ENCODE results near the gene GABPB1. TPM values are rescaled to one million over a fixed set of nuclear protein-coding genes. Genes with fewer than 3 reads are reported as not detected.

GABPB1 gene
- total RNA-seq, 4 donors from 2014 or later = 16.9 to 20.2 (median 17.8) TPM

DNA sequence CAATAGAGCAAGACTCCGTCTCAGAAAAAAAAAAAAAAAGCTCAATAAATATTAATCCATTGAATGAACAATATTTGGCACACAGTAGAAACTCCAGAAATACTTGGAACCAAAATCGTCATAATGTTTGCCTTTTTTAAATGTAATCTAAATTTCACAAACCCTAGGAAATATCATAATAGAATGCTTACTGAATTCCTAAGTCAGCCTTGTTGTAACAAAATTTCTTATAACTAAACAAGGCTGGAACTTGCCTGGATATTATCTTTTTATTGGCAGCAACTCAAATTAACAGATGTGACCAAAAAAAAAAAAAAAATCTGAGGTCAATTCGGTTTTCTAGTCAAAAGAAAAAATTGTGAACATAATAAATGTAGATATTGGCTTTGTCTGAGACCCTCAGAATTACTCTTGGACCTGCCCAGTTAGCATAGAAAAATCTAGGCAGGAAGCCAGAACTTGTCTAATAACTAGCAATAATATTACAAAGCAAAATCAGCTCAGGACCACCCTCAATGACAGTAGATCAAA, 33.3 kb downstream of the GABPB1 start:
- no peak overlapping the region for H3K4me3 ChIP-seq (ENCODE audit: low read depth, poor library complexity, severe bottlenecking)
- TF ChIP-seq, protein P1, sequence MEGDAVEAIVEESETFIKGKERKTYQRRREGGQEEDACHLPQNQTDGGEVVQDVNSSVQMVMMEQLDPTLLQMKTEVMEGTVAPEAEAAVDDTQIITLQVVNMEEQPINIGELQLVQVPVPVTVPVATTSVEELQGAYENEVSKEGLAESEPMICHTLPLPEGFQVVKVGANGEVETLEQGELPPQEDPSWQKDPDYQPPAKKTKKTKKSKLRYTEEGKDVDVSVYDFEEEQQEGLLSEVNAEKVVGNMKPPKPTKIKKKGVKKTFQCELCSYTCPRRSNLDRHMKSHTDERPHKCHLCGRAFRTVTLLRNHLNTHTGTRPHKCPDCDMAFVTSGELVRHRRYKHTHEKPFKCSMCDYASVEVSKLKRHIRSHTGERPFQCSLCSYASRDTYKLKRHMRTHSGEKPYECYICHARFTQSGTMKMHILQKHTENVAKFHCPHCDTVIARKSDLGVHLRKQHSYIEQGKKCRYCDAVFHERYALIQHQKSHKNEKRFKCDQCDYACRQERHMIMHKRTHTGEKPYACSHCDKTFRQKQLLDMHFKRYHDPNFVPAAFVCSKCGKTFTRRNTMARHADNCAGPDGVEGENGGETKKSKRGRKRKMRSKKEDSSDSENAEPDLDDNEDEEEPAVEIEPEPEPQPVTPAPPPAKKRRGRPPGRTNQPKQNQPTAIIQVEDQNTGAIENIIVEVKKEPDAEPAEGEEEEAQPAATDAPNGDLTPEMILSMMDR (IDR thresholded peaks at IDR 0.05) = no peak
- TF ChIP-seq POLR2A (IDR thresholded peaks at IDR 0.05) = no peak
- WGBS, 2 donors = 34 to 50% methylated on average over 3 of the region's 3 CpGs
- DNase-seq (ENCODE audit: low spot score in 2 of 2) = no peak
- intact Hi-C loops (cut with DNase I; ENCODE audit: low total_unique reads) = no loop called here

DNA sequence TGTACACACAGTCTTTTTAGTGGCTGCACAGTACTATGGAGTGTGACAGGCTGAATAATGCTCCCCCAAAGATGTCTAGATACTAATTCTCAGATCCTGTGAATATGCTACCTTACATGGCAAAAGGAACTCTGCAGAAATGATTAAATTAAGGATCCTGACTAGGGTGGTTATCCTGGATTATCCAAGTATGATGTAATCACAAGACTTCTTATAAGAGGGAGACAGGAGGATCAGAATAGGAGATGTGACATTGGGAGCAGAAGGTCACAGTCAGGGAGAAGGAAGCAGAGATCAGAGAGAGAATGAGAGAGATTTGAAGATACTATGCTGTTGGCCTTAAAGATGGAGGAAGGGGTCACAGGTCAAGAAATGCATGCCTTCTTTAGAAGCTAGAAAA, 34.5 kb downstream of the GABPB1 start:
- intact Hi-C loops (cut with DNase I; ENCODE audit: low total_unique reads) = no loop called here
- TF ChIP-seq, protein P1 (IDR thresholded peaks at IDR 0.05) = no peak
- no peak for TF ChIP-seq POLR2A (IDR thresholded peaks at IDR 0.05)
- no peak for DNase-seq (ENCODE audit: low spot score in 2 of 2)
- no peak overlapping the region for H3K4me3 ChIP-seq (ENCODE audit: low read depth, poor library complexity, severe bottlenecking)

DNA sequence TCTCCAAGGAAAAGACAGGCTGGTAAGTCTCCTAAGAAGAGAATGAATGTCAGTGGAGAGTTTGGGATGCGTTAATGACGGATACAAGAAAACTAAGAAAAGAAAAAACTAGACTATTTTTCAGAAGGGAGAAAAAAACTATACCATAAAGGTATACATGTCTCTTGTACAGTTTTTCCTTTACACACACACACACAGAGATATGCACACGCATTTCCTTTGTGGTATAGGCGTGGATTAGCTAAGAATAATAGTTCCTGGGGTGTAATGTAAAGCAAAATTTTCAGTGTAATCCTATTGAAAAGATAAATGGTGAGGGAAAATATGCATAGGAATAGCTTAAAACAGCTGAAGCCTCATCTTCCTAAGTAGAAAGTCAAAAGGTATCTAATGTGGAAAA, 36.3 kb downstream of the GABPB1 start:
- DNase-seq (ENCODE audit: low spot score in 2 of 2) = no peak
- H3K4me3 ChIP-seq (ENCODE audit: low read depth, poor library complexity, severe bottlenecking) = no peak overlapping the region
- TF ChIP-seq, protein P1 (IDR thresholded peaks at IDR 0.05) = no peak
- no peak for TF ChIP-seq POLR2A (IDR thresholded peaks at IDR 0.05)
- intact Hi-C loops (cut with DNase I; ENCODE audit: low total_unique reads) = no loop called here
- 85 to 89% methylated on average over 4 of the region's 4 CpGs for WGBS, 2 donors

DNA sequence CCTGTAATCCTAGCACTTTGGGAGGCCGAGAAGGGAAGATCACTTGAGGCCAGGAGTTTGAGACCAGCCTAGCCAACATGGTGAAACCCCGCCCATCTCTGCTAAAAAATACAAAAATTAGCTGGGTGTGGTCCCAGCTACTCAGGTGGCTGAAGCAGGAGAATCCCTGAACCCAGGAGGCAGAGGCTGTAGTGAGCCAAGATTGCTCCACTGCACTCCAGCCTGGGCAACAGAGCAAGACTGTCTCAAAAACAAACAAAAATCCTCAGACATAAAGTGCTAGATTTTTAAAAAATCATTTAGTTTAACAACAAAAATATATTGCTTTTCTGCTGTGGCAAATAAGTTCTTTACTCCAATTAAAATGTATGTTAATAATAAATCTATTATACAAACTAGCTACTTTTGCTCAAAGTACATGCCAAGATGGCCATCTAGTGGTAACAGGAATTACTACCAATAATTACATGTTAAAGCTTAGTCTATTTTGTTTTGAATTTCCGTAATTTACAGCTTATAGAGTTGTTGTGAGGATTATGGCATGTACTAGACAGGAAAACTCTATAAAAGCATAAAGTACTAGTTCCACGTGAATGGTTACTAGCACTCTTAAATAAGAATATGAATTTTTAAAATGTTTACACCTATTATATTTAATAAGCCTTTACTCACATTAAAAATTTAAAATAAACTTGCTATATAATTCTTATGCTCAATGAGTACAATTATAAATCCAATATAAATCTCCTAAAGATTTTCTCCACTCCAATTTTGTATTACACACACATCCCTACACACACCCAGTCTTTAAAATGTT, 39.0 kb downstream of the GABPB1 start:
- no peak overlapping the region for H3K4me3 ChIP-seq (ENCODE audit: low read depth, poor library complexity, severe bottlenecking)
- no peak for TF ChIP-seq POLR2A (IDR thresholded peaks at IDR 0.05)
- TF ChIP-seq, protein P1 (IDR thresholded peaks at IDR 0.05) = no peak
- no peak for DNase-seq (ENCODE audit: low spot score in 2 of 2)
- intact Hi-C loops (cut with DNase I; ENCODE audit: low total_unique reads) = no loop called here
- 44 to 52% methylated on average over 4 of the region's 4 CpGs for WGBS, 2 donors

DNA sequence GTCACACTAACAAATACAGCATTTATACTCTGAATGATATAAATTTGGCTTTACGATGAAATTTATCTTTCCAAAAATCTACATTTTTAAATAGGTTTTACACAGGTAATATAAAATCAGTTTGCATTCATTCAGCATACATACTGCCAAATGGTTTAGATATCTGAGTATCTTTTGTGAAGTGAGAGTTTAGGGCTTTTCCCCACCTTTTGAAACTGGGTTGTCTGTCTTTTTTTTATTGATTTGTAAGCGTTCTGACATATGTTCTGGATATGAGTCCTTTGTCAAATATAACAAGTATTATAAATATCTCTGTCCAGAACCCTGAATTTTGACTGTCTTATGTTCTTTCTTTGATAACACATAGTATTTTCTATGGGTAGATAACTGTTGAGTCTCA, 42.4 kb downstream of the GABPB1 start:
- no peak overlapping the region for H3K4me3 ChIP-seq (ENCODE audit: low read depth, poor library complexity, severe bottlenecking)
- intact Hi-C loops (cut with DNase I; ENCODE audit: low total_unique reads) = no loop called here
- 84 to 86% methylated on average over 2 of the region's 2 CpGs for WGBS, 2 donors
- DNase-seq (ENCODE audit: low spot score in 2 of 2) = no peak
- TF ChIP-seq, protein P1 (IDR thresholded peaks at IDR 0.05) = no peak
- TF ChIP-seq POLR2A (IDR thresholded peaks at IDR 0.05) = no peak
